Cardiac fibroblast (primary cell): ENCODE measurements around the gene EEF2K.

Experiments
- DNase-seq, 2 donors: peaks; one replicate each; pipeline versions ENCODE4 v3.0.0 to v3.0.0-alpha.2; 2010; ENCODE audit warnings: low read depth in 2 of 2
- H3K4me3 ChIP-seq, 2 donors: replicated peaks in 1 of 2; 1 replicate in 1 of 2; 2 replicates in 1 of 2; pipeline ENCODE4 v1.5.1; 2011; ENCODE audit warnings: low read depth in 2 of 2, low read length in 2 of 2, mild to moderate bottlenecking in 2 of 2, moderate library complexity in 1 of 2
- CTCF ChIP-seq: IDR thresholded peaks from one replicate; pipeline ENCODE4 v1.5.1; 2011; ENCODE audit warnings: low read depth, mild to moderate bottlenecking, low read length, inconsistent platforms

EEF2K gene

GRCh38 chr16:22262460-22262859, 56.4 kb downstream of the EEF2K start:
- TF ChIP-seq CTCF = no peak
- peak in 1 of 2 donors; percentile 57 for DNase-seq
- no peak overlapping the region for H3K4me3 ChIP-seq

- no peak for TF ChIP-seq CTCF
- no peak overlapping the region for H3K4me3 ChIP-seq
- DNase-seq = no peak
Measured at GRCh38 chr16:22264786-22265185, 58.7 kb downstream of the EEF2K start.

GRCh38 chr16:22265351-22265750, 59.3 kb downstream of the EEF2K start:
- DNase-seq = no peak
- no peak overlapping the region for H3K4me3 ChIP-seq
- TF ChIP-seq CTCF = no peak

GRCh38 chr16:22266546-22266945, 60.5 kb downstream of the EEF2K start:
- DNase-seq = no peak
- TF ChIP-seq CTCF = no peak
- no peak overlapping the region for H3K4me3 ChIP-seq

GRCh38 chr16:22267764-22268163, 61.7 kb downstream of the EEF2K start:
- DNase-seq = no peak
- TF ChIP-seq CTCF = no peak
- H3K4me3 ChIP-seq = no peak overlapping the region

- no peak for TF ChIP-seq CTCF
- H3K4me3 ChIP-seq = no peak overlapping the region
- DNase-seq = no peak
Measured at GRCh38 chr16:22270525-22270924, 64.4 kb downstream of the EEF2K start.

- no peak overlapping the region for H3K4me3 ChIP-seq
- TF ChIP-seq CTCF = no peak
- DNase-seq = peak in 1 of 2 donors; percentile 34
Measured at GRCh38 chr16:22272870-22273650, 67.0 kb downstream of the EEF2K start.
